ENCODE data around the gene KIAA0930. TPM values are rescaled to one million over a fixed set of nuclear protein-coding genes. Genes with fewer than 3 reads are reported as not detected.

The KIAA0930 gene
- total RNA-seq, 1 donor from 2014 or later, result 42.5 TPM

DNA sequence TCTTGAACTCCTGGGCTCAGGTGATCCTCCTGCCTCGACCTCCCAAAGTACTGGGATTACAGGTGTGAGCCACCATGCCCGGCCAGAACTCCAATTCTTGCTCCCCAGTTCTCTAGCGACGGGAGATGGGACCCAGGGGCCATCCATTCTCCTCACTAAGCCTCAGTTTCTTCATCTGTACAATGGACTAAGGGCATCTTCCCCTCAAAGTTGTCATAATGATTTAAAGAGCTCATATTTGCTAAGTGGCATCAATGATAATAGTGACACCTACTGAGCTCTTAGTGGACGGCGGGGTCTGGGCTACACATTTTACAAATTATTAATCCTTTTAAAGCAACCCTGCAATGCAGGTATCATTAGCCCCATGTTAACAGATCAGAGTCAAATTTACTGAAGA is 34.5 kb downstream of the KIAA0930 start:
- no peak overlapping the region for H3K27ac ChIP-seq
- no peak for DNase-seq (ENCODE audit: extremely low spot score in 2 of 2)
- no peak overlapping the region for H3K4me3 ChIP-seq
- peaks cover 0 to 40% of the 10 kb centered on the region in 2 donors for H3K36me3 ChIP-seq
- intact Hi-C loops (cut with DNase I), result no loop called here
- H3K27me3 ChIP-seq, result no peaks in the 10 kb centered on the region
- no peak for TF ChIP-seq POLR2AphosphoS5 (IDR thresholded peaks at IDR 0.05; ENCODE audit: insufficient read depth in 1 of 2, low read depth in 1 of 2)
- TF ChIP-seq, protein P1, sequence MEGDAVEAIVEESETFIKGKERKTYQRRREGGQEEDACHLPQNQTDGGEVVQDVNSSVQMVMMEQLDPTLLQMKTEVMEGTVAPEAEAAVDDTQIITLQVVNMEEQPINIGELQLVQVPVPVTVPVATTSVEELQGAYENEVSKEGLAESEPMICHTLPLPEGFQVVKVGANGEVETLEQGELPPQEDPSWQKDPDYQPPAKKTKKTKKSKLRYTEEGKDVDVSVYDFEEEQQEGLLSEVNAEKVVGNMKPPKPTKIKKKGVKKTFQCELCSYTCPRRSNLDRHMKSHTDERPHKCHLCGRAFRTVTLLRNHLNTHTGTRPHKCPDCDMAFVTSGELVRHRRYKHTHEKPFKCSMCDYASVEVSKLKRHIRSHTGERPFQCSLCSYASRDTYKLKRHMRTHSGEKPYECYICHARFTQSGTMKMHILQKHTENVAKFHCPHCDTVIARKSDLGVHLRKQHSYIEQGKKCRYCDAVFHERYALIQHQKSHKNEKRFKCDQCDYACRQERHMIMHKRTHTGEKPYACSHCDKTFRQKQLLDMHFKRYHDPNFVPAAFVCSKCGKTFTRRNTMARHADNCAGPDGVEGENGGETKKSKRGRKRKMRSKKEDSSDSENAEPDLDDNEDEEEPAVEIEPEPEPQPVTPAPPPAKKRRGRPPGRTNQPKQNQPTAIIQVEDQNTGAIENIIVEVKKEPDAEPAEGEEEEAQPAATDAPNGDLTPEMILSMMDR (IDR thresholded peaks at IDR 0.05), result no peak
- no peak for TF ChIP-seq POLR2A (IDR thresholded peaks at IDR 0.05)
- H3K4me1 ChIP-seq, result peaks cover 26% of the 10 kb centered on the region
- H3K9me3 ChIP-seq, result no peaks in the 10 kb centered on the region

DNA sequence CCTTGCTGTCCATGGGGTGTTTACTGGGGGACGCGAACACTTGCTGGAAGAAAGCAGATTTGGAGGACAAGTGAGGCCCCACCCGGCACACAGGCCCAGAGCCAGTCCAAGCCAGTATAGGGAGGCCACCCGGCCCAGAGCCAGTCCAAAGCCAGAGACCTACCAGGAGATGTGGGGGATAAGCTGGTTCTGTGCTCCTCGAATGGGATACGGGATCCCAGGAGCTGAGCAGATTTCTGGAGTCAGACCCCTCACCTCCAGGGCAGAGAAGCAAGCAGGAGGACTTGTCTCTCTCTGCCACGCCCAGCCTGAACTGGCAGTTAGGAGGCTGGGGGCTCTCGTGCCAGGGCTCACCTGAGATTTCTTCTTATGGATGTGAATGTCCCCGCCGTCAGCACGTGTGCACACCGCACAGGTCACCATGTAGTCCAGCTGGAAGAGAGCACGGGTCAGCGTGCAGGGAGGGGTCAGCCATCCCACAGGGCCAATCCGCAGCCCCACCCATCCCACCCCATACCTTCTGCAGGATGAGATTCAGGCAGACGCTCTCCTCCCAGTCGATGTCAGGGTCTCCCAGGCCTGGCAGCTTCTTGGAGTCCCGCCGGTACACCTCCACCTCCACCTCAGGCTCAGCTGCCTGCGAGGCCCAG is 35.3 kb downstream of the KIAA0930 start:
- Histone ChIP-seq H3K4me1 (peaks cover 18% of the 10 kb centered on the region), H3K9me3 (no peaks in the 10 kb centered on the region), H3K4me3 (no peak overlapping the region), H3K27ac (no peak overlapping the region), H3K27me3 (no peaks in the 10 kb centered on the region), H3K36me3 (peaks cover 0 to 44% of the 10 kb centered on the region in 2 donors)
- intact Hi-C loops (cut with DNase I), result no loop called here
- no peak for DNase-seq (ENCODE audit: extremely low spot score in 2 of 2)
- TF ChIP-seq POLR2AphosphoS5 (IDR thresholded peaks at IDR 0.05; ENCODE audit: insufficient read depth in 1 of 2, low read depth in 1 of 2) (no peak), POLR2A (IDR thresholded peaks at IDR 0.05) (no peak)
- TF ChIP-seq, protein P1 (IDR thresholded peaks at IDR 0.05), result no peak

DNA sequence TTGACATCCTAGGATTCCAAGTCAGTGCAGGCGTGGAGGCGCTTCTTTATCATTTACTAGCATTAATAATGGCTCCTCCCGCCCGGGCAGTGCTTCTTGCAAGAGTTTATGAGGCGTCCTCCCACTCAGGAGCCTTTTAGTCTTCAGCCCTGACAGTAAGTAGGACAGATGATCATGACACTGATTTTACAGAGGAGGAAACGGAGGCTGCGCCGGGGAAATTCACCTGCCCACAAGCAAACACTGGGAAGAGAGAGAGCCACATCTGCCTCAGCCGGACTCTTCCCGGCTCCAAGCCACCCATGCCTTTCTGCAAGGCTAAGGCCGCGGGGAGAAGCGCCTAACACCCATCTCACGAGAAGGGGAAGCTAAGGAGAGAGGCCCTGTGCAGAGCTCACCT is 35.9 kb downstream of the KIAA0930 start:
- intact Hi-C loops (cut with DNase I), result no loop called here

DNA sequence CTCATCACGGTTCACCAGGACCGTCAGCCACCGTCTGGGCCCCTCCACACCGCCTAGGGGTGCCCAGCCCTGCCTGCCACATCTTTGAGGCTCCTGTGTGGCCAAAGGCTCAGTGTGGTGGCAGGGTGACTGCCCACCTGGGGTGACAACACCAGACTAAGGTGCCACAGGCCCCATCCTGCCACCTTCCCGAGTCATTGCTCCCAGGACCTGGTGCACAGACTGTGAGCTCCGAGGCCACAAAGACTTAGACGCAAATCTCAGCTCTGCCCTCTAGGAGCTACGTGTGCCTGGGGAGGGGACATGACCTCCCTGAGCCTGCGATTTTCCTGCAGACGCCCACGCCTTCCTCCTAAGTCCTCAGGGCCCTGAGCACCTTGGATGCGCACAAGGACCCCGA is 36.5 kb downstream of the KIAA0930 start:
- TF ChIP-seq, protein P1 (IDR thresholded peaks at IDR 0.05), result no peak
- TF ChIP-seq POLR2AphosphoS5 (IDR thresholded peaks at IDR 0.05; ENCODE audit: insufficient read depth in 1 of 2, low read depth in 1 of 2), result no peak
- TF ChIP-seq POLR2A (IDR thresholded peaks at IDR 0.05), result no peak

More for the DNA sequence above, 35.9 kb downstream of the KIAA0930 start:
- TF ChIP-seq, protein P1 (IDR thresholded peaks at IDR 0.05), result no peak
- no peak for TF ChIP-seq POLR2A (IDR thresholded peaks at IDR 0.05)
- no peak for DNase-seq (ENCODE audit: extremely low spot score in 2 of 2)
- H3K4me3 ChIP-seq, result no peak overlapping the region
- no peaks in the 10 kb centered on the region for H3K27me3 ChIP-seq
- H3K27ac ChIP-seq, result no peak overlapping the region
- peaks cover 12% of the 10 kb centered on the region for H3K4me1 ChIP-seq
- H3K36me3 ChIP-seq, result peaks cover 0 to 50% of the 10 kb centered on the region in 2 donors
- no peaks in the 10 kb centered on the region for H3K9me3 ChIP-seq

DNA sequence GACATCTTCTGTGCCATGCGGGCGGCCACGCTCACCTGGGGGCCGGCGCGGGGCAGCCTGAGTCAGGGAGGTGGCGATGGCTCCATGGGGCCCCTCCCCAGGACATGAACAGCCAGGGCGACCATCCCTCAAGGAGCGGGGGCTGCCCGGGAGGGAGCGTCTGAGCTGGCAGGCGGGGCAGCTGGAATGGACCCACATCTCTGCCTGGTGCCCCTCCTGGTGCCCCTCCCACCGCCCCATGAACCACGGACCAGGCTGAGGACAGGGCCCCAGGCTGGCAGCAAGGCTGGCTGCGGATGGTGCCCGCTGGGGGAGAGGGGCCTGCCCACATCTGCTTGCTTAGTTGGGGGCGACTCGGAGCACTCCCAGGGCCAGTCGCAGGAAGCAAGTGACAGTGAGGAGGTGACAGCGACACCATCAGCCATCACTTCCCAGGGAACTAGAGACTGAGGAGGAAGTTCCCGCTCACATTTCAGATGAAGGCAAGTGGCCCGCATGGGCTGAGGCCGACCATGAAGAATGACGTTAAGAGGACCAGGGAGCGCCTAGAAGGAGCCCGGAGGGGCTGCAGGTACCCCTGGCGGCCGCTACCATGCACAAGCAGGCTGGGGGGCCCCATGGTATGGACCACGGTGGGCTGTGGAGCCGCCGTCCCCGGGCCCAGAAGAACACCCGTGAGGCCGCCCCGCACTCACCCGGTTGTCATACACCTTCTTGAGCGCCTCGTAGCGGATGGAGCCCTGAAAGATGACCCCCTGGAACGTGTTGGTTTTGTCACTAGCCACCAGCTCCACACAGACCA is 37.3 kb downstream of the KIAA0930 start:
- H3K27me3 ChIP-seq, result no peaks in the 10 kb centered on the region
- TF ChIP-seq POLR2A (IDR thresholded peaks at IDR 0.05) (no peak), POLR2AphosphoS5 (IDR thresholded peaks at IDR 0.05; ENCODE audit: insufficient read depth in 1 of 2, low read depth in 1 of 2) (no peak)
- TF ChIP-seq, protein P1 (IDR thresholded peaks at IDR 0.05), result no peak
- no peaks in the 10 kb centered on the region for H3K9me3 ChIP-seq
- DNase-seq (ENCODE audit: extremely low spot score in 2 of 2), result peak in 1 of 2 donors; percentile 74
- H3K4me1 ChIP-seq, result no peaks in the 10 kb centered on the region
- intact Hi-C loops (cut with DNase I), result no loop called here
- peaks cover 0 to 65% of the 10 kb centered on the region in 2 donors for H3K36me3 ChIP-seq
- no peak overlapping the region for H3K27ac ChIP-seq
- no peak overlapping the region for H3K4me3 ChIP-seq

More for the DNA sequence above, 36.5 kb downstream of the KIAA0930 start:
- no peak overlapping the region for H3K27ac ChIP-seq
- intact Hi-C loops (cut with DNase I), result no loop called here
- H3K27me3 ChIP-seq, result no peaks in the 10 kb centered on the region
- peaks cover 0 to 56% of the 10 kb centered on the region in 2 donors for H3K36me3 ChIP-seq
- peaks cover 6% of the 10 kb centered on the region for H3K4me1 ChIP-seq
- no peaks in the 10 kb centered on the region for H3K9me3 ChIP-seq
- H3K4me3 ChIP-seq, result no peak overlapping the region
- no peak for DNase-seq (ENCODE audit: extremely low spot score in 2 of 2)
